Glutamatergic neuron (in vitro differentiated cells): ENCODE data around the gene CYTIP. TPM values are rescaled to one million over a fixed set of nuclear protein-coding genes. Genes with fewer than 3 reads are reported as not detected.

Experiments used
- DNase-seq: peaks from one replicate; pipeline ENCODE4 v3.0.0; 2022
- H3K27ac Mint-ChIP-seq: one replicate; pipeline ENCODE4 v1.8.0; 2020; ENCODE audit warnings: mild to moderate bottlenecking, mixed read lengths, inconsistent platforms; ENCODE audit not compliant: unreplicated experiment
- H3K27me3 Mint-ChIP-seq: one replicate; pipeline ENCODE4 v1.8.0; 2020; ENCODE audit warnings: mild to moderate bottlenecking, moderate library complexity, mixed read lengths, inconsistent platforms; ENCODE audit not compliant: unreplicated experiment
- H3K36me3 Mint-ChIP-seq: one replicate; pipeline ENCODE4 v1.8.0; 2020; ENCODE audit warnings: mild to moderate bottlenecking, mixed read lengths, inconsistent platforms; ENCODE audit not compliant: unreplicated experiment
- H3K4me1 Mint-ChIP-seq: one replicate; pipeline ENCODE4 v1.8.0; 2020; ENCODE audit warnings: mild to moderate bottlenecking, low read depth, mixed read lengths, inconsistent platforms; ENCODE audit not compliant: unreplicated experiment
- H3K4me3 Mint-ChIP-seq: one replicate; pipeline ENCODE4 v1.8.0; 2020; ENCODE audit warnings: mild to moderate bottlenecking, mixed read lengths, inconsistent platforms; ENCODE audit not compliant: unreplicated experiment
- H3K9me3 Mint-ChIP-seq: one replicate; pipeline ENCODE4 v1.8.0; 2020; ENCODE audit warnings: mild to moderate bottlenecking, moderate library complexity, mixed read lengths, inconsistent platforms; ENCODE audit not compliant: unreplicated experiment
- total RNA-seq: library from RNA; stranded (reverse); fragmentation: NEBNext Ultra II Directional; extraction: Animal tissue kit (Norgen Biotek cat#: 25700); gene quantifications from one replicate; pipeline ENCODE4 v1.2.1, GENCODE V29; 2021; ENCODE audit not compliant: unreplicated experiment
- TF ChIP-seq, protein P1 (sequence below): fragments of 200-600 bp; sonication (generic); IDR thresholded peaks from one replicate; pipeline ENCODE4 v1.5.0; 2021; ENCODE audit not compliant: partially characterized antibody, unreplicated experiment

Gene CYTIP
- total RNA-seq, 1 donor from 2014 or later: not detected

DNA sequence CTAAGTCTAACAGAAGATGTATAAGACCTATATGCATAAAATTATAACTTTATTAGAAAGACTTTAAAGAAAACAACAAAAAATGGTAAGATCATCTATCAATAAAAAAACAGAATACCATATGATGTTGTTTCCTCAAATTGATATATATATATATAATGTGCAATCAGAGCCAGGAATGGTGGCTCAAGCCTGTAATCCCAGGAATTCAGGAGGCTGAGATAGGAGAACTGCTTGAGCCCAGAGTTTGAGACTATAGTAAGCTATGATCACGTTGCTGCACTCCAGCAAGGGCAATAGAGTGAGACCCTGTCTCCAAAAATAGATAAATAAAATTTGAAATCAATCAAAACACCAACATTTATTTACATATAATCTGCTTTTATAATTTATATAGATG, 19.5 kb downstream of the CYTIP start:
- Mint-ChIP-seq H3K27me3 (peaks cover 4% of the 10 kb centered on the region), H3K4me1 (no peaks in the 10 kb centered on the region), H3K36me3 (peaks cover 7% of the 10 kb centered on the region), H3K27ac (no peak overlapping the region), H3K9me3 (peaks cover 5% of the 10 kb centered on the region), H3K4me3 (no peak overlapping the region)
- TF ChIP-seq, protein P1, sequence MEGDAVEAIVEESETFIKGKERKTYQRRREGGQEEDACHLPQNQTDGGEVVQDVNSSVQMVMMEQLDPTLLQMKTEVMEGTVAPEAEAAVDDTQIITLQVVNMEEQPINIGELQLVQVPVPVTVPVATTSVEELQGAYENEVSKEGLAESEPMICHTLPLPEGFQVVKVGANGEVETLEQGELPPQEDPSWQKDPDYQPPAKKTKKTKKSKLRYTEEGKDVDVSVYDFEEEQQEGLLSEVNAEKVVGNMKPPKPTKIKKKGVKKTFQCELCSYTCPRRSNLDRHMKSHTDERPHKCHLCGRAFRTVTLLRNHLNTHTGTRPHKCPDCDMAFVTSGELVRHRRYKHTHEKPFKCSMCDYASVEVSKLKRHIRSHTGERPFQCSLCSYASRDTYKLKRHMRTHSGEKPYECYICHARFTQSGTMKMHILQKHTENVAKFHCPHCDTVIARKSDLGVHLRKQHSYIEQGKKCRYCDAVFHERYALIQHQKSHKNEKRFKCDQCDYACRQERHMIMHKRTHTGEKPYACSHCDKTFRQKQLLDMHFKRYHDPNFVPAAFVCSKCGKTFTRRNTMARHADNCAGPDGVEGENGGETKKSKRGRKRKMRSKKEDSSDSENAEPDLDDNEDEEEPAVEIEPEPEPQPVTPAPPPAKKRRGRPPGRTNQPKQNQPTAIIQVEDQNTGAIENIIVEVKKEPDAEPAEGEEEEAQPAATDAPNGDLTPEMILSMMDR: no peak
- no peak for DNase-seq

DNA sequence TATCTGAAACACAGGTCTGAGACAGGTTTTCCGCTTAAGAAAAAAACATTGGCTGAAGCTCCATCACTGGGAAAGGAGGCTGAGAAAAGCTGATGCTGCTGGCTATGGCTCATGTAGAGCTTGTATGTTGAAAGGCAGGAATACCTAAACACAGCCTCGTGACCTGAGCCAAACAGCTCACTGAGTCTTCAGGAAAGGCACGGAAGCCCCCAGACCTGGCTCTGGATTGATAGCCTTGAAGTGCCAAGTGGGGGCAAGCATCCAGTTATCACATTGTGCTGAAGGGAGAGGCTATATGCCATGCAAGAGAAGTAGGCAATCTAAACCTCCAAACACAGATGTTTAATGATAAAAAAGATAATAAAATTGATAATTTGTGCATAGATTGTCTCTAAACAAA, 21.9 kb downstream of the CYTIP start:
- no peak for DNase-seq
- H3K27me3 Mint-ChIP-seq: no peaks in the 10 kb centered on the region
- no peak overlapping the region for H3K4me3 Mint-ChIP-seq
- peaks cover 4% of the 10 kb centered on the region for H3K9me3 Mint-ChIP-seq
- H3K36me3 Mint-ChIP-seq: peaks cover 7% of the 10 kb centered on the region
- no peaks in the 10 kb centered on the region for H3K4me1 Mint-ChIP-seq
- H3K27ac Mint-ChIP-seq: no peak overlapping the region
- TF ChIP-seq, protein P1: no peak

DNA sequence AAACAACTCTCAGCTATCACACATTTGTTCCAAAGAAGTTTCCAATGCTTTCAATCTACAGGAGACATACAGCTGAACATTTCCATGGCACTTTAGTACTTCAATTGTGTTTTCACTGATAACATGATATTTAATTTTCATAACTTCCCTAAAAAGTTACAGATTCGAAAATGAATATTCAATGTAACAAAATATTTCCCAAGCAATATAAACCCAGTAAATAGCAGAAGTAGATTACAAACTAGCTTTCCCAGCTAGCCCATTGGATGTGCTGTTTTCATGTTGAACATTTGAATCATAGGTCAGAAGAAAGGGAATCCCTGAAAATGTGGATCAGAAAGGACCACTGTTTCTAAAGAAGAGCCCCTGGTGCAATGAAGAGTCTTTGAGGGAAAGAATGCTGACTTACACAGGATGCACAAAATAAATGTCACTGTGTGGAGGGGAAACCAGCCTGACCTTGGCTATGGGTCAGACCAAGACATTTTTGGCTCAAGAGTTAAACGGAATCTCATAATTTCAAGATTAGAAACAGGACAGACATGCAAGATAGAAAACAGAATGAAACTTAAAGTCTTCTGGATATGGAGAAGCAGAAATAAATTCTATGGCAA, 22.5 kb downstream of the CYTIP start:
- Mint-ChIP-seq H3K9me3 (peaks cover 2% of the 10 kb centered on the region), H3K4me1 (no peaks in the 10 kb centered on the region), H3K36me3 (peaks cover 3% of the 10 kb centered on the region), H3K27me3 (no peaks in the 10 kb centered on the region), H3K4me3 (no peak overlapping the region), H3K27ac (no peak overlapping the region)
- TF ChIP-seq, protein P1: no peak
- DNase-seq: no peak

DNA sequence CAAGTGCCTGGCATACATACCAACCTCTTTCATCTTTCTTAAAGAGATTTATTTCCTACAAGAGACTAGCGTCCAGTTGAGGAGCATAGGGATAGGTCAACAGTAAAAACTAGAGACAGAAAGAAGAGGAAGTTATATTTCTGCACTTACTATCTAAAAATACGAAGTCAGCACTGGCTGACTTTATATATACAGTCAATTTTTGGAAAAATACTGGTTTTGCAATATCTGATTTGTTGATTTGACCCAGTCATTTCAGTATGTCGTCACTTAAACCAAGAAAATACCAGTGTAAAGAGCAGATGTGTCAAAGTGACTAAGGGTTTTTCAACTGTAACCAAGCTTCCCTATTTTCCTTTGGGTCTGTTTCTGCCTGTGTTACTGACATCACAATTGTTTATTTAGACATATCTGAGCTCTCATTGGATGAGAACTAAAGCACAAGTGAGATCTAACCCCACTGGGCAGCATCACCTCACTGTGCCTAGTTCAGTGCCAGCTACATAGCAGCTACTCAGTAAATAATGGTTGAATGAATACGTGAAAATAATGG, 23.0 kb downstream of the CYTIP start:
- no peak for DNase-seq
- no peak overlapping the region for H3K4me3 Mint-ChIP-seq
- H3K27ac Mint-ChIP-seq: no peak overlapping the region
- H3K9me3 Mint-ChIP-seq: peaks cover 2% of the 10 kb centered on the region
- H3K27me3 Mint-ChIP-seq: no peaks in the 10 kb centered on the region
- H3K4me1 Mint-ChIP-seq: no peaks in the 10 kb centered on the region
- no peaks in the 10 kb centered on the region for H3K36me3 Mint-ChIP-seq
- TF ChIP-seq, protein P1: no peak

DNA sequence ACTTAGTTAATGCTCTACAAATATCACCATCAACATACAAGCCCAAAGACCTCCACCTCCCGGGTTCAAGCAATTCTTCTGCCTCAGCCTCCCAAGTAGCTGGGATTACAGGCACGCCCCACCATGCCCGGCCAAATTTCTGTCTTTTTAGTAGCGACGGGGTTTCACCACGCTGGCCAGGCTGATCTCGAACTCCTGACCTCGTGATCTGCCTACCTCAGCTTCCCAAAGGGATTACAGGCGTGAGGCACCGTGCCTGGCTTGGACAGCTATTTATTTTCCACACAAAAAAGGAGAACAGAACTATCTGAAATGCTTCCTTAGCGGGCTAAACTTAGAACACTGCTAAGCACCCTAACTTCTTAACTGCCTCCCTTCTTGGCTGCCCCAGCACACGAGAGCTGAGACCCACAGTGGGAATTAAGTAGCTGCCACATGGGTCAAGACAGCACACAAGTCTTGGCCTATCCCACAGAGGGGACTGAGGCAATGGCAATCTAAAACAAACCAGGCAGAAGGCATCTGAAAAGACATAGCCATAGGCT, 24.8 kb downstream of the CYTIP start:
- no peaks in the 10 kb centered on the region for H3K36me3 Mint-ChIP-seq
- H3K4me1 Mint-ChIP-seq: no peaks in the 10 kb centered on the region
- TF ChIP-seq, protein P1: no peak
- no peak overlapping the region for H3K4me3 Mint-ChIP-seq
- no peaks in the 10 kb centered on the region for H3K27me3 Mint-ChIP-seq
- no peak for DNase-seq
- H3K27ac Mint-ChIP-seq: no peak overlapping the region
- H3K9me3 Mint-ChIP-seq: peaks cover 2% of the 10 kb centered on the region
